NCI-H774 (cell line): ENCODE measurements around the gene RAB26.

Source experiments
- DNase-seq: peaks from one replicate; lab custom pipeline; 2025; lab: John Stamatoyannopoulos, UW

Gene RAB26

DNA sequence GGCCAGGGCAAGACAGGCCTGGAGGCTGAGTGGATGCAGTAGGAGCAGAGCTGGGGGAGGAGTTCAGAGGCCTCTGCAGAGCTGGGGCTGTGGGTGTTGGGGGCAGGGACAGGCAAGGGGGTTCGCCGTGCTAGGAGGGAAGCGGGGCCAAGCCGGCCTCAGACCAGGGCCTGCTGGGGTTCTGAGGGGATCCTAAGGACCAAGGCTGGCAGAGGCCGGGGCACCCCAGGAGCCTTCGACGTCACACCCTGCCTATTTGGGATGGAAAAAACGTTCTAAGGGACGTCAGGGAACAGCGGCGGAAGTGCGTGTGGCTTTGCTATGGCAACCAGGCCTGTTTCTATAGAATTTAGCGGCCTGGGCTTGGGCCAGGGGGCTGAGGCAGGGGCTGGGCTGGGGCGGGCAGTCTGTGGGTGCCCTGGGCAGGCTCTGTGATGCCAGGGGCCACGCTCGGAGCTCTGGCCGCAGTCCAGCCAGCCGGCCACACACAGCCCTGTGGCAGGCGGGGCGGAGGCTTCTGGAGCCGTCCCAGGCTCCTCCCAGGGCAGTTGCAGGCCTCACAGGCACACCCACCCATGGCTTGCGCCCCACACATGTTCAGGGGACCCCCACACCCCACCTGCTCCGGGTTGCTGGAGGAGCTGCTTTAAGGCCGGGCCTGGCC, 10.9 kb downstream of the RAB26 start:
- DNase-seq: no peak

DNA sequence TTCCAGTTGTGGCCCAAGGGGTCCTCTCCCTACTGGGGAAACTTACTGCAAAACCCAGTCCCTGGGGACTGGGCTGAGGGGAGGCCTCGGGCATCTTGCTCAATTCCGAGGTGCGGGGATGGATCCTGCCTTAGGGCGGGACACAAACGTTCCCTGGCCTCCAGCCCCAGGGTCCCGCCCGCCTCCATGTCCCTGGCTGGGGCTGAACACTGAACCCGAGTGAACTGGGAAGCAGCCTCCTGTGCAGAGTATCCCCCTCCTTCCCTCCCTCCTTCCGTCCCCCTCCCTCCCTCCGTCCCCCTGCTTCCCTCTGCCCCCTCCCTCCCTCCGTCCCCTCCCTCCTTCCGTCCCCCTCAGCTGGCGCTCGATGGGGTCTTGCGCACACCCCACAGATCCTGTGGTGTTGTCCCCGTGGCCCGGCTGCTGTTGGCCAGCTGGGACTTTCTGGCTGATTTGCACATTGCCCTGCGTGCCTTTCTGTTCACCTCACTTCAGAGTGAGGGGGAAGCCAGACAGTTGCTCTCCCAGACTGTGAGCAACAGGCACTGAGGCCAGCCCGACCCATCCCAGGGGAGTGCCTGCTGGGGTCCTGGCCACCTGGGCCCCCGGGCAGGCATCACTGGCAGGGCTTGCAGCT, 12.6 kb downstream of the RAB26 start:
- no peak for DNase-seq

DNA sequence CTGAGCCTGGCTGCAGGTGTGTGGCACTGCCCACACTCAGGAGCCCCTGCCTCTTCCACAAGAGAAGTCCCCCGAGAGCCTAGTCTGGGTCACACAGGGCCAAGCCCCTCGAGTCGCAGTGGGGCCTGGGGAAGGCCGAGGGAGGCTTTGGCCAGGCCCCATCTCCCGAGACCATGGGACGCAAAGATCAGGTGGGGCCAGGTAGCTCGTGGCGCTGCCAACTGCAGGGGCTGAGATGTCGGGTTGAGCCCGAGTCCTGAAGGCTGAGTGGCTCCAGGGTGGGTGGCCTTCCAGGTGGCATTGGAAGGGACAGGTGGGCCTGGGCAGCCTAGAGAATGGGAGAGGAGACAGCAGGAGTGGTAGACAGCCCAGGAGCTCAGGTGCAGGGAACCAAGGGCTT, 13.5 kb downstream of the RAB26 start:
- DNase-seq: no peak

GRCh38 chr16:2162676-2163118, 14.3 kb downstream of the RAB26 start:
- DNase-seq: no peak

GRCh38 chr16:2163211-2163881, 14.9 kb downstream of the RAB26 start:
- no peak for DNase-seq

GRCh38 chr16:2165861-2166260, 17.4 kb downstream of the RAB26 start:
- no peak for DNase-seq

DNA sequence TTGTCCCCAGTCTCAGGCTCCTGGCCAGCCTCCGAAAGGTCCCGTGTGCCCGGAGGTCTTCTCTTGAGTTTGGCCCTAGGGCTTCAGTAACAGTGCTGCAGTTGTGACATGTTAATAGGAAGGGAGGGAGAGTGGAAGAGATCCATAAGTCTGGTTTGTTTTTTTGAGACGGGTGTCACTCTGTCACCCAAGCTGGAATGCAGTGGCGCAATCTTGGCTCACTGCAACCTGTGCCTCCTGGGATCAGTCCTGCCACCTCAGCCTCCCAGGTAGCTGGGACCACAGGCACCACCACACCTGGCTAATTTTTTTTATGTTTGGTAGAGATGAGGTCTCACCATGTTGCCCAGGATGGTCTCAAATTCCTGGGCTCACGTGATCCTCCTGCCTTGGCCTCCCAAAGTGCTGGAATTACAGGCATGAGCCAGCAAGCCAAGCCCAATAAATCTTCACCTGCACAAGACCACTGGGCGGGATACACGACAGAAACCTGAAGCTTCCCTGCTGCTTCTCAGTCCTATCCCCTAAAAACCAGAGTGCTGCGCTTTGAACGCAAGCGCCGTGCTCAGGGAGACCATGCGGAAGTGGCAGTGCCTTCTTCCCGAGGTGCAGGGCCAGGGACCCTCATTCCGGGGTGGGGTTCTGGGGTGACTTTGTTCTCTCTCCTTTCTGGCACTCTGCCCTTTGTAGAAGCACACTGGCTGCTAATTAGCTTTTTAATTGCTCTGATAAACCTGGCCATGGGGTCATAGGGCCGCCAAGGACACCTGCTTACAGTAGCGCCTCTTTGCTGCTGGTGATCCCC, 18.0 kb downstream of the RAB26 start:
- DNase-seq: no peak

GRCh38 chr16:2167068-2167638, 18.7 kb downstream of the RAB26 start:
- no peak for DNase-seq

DNA sequence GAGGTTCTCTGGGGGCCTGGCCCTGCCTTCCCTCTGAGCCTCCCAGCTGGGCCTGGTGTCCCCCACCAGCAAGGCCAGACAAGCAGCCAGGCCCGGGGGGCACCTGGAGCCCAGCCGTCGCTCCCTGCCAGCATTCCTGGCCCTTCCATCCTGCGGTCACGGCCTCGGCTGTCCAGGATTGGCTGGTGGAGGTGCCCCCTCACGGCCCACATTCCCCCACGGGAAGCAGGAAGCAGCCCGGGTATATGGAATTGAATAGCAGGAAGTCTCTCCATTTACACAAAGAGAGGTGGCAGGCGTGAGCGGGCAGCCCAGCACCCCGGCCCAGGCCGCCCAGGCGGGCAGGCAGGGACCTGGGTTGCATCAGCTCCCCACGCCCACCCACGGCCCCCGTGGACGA, 21.7 kb downstream of the RAB26 start:
- no peak for DNase-seq

- DNase-seq: no peak
Measured at GRCh38 chr16:2170587-2171435, 22.4 kb downstream of the RAB26 start.

DNA sequence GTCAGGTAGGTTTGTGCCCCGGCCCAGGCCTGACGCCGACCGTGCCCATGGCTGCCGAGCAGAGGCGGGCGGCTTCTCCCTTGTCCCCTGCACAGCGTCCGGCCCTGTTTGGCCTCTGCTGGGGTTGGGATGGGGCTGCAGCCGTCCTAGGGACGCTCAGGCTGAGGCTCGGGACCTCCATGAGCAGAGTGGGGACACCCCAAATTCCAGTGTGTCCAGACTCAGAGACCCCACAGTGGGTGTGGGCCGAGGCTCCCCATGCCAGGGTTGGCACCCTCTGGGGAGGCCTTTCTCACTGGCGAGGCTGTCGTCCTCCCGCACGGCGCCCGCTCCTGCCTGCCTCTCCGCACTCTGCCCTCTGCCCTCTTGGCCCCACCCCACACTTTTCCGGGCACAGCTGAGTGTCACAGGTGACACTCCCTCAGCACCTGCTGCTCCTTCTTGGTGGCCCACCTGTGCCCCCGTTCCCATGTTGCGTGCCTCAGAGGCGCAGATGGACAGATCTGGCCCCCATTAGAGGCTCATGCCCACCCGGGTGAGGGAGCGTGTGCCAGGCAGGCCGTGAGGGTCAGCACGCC, 23.3 kb downstream of the RAB26 start:
- DNase-seq: no peak

DNA sequence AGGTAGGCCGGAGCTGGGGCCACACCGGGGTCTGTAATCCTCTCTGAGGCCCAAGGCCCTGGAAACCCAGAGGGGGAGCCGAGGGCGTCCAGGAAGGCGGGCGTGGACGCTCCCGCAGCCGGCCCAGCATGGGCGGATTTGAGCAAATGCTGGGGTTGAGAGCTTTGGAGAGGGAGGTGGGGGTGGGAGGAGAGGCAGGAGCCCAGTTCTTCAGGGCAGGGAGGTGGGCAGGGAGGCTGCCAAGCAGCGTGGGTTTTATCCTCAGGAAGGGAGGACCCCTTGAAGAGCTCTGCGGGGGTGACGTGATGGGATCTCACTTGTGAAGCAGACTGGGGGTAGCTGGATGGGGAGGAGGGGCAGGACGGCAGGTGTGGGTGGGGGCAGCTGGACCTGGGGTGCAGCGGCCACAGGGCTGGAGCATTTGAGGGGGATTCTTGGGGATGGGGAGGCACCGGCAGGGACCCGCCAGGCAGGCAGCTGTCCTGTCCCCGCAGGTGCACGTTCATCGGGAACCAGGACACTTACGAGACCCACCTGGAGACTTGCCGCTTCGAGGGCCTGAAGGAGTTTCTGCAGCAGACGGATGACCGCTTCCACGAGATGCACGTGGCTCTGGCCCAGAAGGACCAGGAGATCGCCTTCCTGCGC, 24.4 kb downstream of the RAB26 start:
- no peak for DNase-seq

- DNase-seq: no peak
Measured at GRCh38 chr16:2173366-2173765, 24.9 kb downstream of the RAB26 start.

DNA sequence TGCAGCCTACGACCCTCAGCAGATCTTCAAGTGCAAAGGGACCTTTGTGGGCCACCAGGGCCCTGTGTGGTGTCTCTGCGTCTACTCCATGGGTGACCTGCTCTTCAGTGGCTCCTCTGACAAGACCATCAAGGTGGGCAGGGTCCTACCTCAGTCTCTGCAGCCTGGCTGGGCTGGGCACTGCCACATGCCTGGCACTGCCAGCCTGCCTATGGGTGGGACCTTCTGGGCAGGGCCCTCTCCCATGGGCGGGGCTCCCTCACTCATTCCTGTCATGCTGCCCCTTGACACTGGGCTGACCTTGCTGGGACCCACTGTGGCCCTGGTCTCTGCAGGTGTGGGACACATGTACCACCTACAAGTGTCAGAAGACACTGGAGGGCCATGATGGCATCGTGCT, 25.5 kb downstream of the RAB26 start:
- no peak for DNase-seq

DNA sequence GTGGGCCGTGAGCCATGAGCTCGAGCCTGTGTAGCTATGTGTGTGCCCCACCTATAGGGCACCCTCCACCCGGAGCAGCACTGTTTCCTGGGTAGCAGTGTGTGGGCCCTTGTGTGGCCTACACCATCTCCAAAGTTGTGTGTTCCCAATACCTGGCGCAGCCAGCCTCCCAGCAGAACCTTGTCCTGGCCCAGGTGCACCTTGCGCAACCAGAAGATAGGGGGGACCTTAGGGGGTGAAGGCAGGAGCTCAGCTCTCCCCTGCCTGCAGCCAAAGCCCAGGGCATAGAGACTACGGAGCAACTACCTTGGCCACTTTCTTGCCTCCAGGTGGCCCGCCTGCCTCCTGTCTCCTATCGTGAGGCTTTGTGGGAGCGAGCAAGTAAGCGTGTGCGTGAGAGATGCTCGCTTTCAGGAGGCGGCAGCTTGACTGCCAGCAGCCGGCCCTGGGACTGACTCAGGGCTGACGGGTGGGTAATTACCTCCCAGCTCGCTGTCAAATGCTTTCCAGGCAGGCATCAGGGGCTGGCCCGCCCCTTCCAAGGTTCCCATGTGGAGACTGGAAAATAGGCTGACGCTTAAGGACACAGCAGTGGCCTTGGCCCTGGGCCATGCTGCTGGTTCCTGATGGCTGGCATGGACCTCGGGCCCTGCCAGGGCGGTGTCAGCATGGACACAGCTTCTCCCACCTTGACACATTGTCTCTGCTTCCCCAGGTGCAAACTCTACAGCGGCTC, 26.1 kb downstream of the RAB26 start:
- no peak for DNase-seq

GRCh38 chr16:2175454-2175853, 27.0 kb downstream of the RAB26 start:
- DNase-seq: no peak

DNA sequence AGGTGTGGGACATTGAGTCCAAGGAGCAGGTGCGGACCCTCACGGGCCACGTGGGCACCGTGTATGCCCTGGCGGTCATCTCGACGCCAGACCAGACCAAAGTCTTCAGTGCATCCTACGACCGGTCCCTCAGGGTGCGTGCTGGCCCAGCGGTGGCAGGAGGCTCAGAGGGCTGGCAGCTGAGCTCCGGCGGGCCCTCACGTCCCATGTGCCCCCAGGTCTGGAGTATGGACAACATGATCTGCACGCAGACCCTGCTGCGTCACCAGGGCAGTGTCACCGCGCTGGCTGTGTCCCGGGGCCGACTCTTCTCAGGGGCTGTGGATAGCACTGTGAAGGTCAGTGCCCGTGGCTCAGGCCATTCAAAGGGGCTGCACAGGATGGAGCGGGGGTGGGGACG, 27.6 kb downstream of the RAB26 start:
- DNase-seq: no peak

GRCh38 chr16:2177101-2177500, 28.7 kb downstream of the RAB26 start:
- DNase-seq: no peak

- DNase-seq: no peak
Measured at GRCh38 chr16:2177561-2177960, 29.1 kb downstream of the RAB26 start.
